Keratinocyte (primary cell): Measurements from ENCODE around the gene KCNG2.

ENCODE experiments used
- CTCF ChIP-seq, 3 experiments: IDR thresholded peaks in 1 of 3; conservative IDR thresholded peaks in 1 of 3; optimal IDR thresholded peaks in 1 of 3; 2 replicates in 2 of 3; 3 replicates in 1 of 3; pipeline versions ENCODE3 to v1.5.1; 2011; ENCODE audit warnings: low read length in 3 of 3, mild to moderate bottlenecking in 3 of 3, moderate library complexity in 2 of 3, control low read depth in 1 of 3, inconsistent platforms in 1 of 3; ENCODE audit not compliant: insufficient read depth in 2 of 3; ENCODE audit errors: extremely low read depth in 1 of 3
- EZH2 ChIP-seq: IDR thresholded peaks from one replicate; pipeline ENCODE4 v1.6.1; 2012; ENCODE audit warnings: inconsistent platforms, mild to moderate bottlenecking, low read length, moderate library complexity

GRCh38 chr18:79944746-79945117, 147.0 kb downstream of the KCNG2 start:
- TF ChIP-seq CTCF (optimal IDR thresholded peaks at IDR 0.05 in 1 of 3, IDR thresholded peaks at IDR 0.05 in 1 of 3, conservative IDR thresholded peaks at IDR 0.05 in 1 of 3; ENCODE audit: extremely low read depth in 1 of 3, insufficient read depth in 2 of 3, low read length in 3 of 3) (no peak), EZH2 (no peak)
